Activated T-cell treated with anti-CD3 and anti-CD28 coated beads, Interleukin-2, amount 50 U/mL, for 4 hours (primary cell): ENCODE measurements around the gene JARID2. TPM values are rescaled to one million over a fixed set of nuclear protein-coding genes. Genes with fewer than 3 reads are reported as not detected.
"Not testable (repeated sequence)": the region's sequence is repeated elsewhere in the genome, so short reads cannot be mapped to it uniquely, and the experiment has no call there.

Experiments used
- ATAC-seq, 2 donors: fragments of 200-7000 bp; cut with Tn5 transposase; one replicate each; pipeline ENCODE4 v1.10.0; 2021
- DNase-seq: peaks from one replicate; pipeline ENCODE4 v3.0.0-alpha.2; 2020
- H3K27me3 Mint-ChIP-seq: one replicate; pipeline ENCODE4 v1.8.0; 2021; ENCODE audit warnings: low read depth, mixed read lengths
- H3K36me3 Mint-ChIP-seq: one replicate; pipeline ENCODE4 v1.8.0; 2022; ENCODE audit warnings: mixed read lengths; ENCODE audit not compliant: insufficient read depth
- H3K4me1 Mint-ChIP-seq: one replicate; pipeline ENCODE4 v1.8.0; 2021; ENCODE audit warnings: low read depth, mixed read lengths
- H3K4me3 Mint-ChIP-seq: one replicate; pipeline ENCODE4 v1.8.0; 2021; ENCODE audit warnings: mild to moderate bottlenecking, moderate library complexity, mixed read lengths
- H3K9me3 Mint-ChIP-seq: one replicate; pipeline ENCODE4 v1.8.0; 2021; ENCODE audit warnings: mixed read lengths
- total RNA-seq, 3 donors: library from RNA; stranded (reverse); gene quantifications; one replicate each; pipeline ENCODE4 v1.2.1, GENCODE V29; 2021

Gene JARID2
- total RNA-seq, 3 donors from 2014 or later = 32.6 to 43.6 (median 37.2) TPM

DNA sequence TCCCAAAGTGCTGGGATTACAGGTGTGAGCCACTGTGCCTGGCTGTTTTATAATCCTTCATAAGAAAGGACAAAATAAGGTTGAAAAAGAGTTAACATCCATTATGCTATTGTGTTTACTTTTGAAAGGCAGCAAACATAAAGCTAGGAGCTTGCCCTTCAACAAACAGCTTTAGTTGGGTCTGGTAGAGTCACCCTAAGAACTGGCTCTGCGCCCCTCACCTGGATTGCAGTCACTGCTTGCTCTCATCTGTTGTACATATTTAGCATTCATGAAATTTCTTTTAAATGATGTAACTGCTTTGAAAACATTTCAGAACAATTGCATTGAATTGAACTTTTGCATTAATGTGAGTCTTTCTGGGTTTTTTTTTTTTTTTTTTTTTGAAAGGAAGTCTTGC is 38.9 kb downstream of the JARID2 start:
- H3K27me3 Mint-ChIP-seq = no peaks in the 10 kb centered on the region
- H3K4me1 Mint-ChIP-seq = peaks cover 50% of the 10 kb centered on the region
- H3K9me3 Mint-ChIP-seq = no peaks in the 10 kb centered on the region
- no peak for DNase-seq
- ATAC-seq = no peak
- H3K36me3 Mint-ChIP-seq = peaks cover 9% of the 10 kb centered on the region
- H3K4me3 Mint-ChIP-seq = no peak overlapping the region

DNA sequence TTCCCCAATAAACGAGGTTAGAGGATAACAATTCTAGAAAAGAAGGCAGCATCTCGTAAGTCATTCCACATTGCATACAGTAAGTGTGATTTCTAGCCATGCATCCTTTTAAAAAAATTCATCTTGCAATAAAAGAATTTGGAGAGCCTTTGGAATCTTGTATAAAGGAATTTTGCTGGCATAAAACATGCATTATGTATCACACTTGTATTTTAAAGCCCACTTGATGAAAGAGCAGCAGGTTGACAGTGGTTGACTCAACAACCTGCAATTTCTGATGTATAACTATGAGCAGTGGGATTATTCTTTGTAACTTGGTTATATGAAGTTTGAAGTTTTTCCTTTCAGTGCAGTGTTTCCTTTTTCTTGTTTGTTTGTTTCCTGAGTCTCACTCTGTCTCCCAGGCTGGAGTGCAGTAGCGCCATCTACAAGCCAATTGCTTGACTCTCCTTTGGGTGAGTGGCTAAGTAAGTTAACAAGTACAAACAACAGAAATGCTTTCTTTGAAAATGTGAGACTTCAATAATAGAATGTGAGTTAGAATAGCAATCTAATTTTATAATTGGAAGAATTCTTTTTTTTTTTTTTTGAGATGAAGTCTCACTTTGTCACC is 39.9 kb downstream of the JARID2 start:
- peaks cover 48% of the 10 kb centered on the region for H3K4me1 Mint-ChIP-seq
- no peak overlapping the region for H3K4me3 Mint-ChIP-seq
- DNase-seq (no peak), ATAC-seq (no peak)
- no peaks in the 10 kb centered on the region for H3K9me3 Mint-ChIP-seq
- peaks cover 9% of the 10 kb centered on the region for H3K36me3 Mint-ChIP-seq
- no peaks in the 10 kb centered on the region for H3K27me3 Mint-ChIP-seq

DNA sequence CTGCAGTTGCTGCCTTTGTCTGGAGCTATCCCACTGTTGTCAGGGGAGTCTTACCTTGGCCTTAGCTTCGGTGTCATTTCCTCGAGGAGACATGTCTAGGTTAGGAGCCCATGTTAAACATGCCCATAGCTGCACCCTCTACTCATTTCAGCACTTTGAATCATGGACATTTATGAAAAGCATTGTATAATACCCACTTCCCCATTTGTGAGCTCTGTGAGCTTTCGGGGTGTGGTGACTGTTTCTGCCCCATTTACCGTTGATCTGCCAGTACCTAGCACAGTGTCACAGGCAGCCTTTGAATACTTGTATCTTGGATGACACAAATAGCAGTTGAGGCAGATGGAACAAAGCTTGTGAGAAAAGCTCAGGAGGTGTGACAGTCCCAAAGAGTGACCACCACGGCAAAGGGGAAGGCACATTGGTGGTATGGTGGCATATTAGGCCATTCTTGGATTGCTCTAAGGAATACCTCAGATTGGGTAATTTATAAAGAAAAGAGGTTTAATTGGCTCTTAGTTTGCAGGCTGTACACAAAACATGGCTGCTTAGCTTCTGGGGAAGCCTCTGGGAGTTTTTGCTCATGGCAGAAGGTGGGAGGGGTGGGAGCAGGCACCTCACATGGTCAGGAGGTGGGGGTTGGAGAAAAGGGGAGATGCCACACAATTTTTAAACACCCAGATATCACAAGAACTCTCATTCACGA is 42.0 kb downstream of the JARID2 start:
- DNase-seq = no peak
- H3K27me3 Mint-ChIP-seq = no peaks in the 10 kb centered on the region
- ATAC-seq = no peak
- H3K9me3 Mint-ChIP-seq = no peaks in the 10 kb centered on the region
- peaks cover 44% of the 10 kb centered on the region for H3K4me1 Mint-ChIP-seq
- no peak overlapping the region for H3K4me3 Mint-ChIP-seq
- peaks cover 17% of the 10 kb centered on the region for H3K36me3 Mint-ChIP-seq

DNA sequence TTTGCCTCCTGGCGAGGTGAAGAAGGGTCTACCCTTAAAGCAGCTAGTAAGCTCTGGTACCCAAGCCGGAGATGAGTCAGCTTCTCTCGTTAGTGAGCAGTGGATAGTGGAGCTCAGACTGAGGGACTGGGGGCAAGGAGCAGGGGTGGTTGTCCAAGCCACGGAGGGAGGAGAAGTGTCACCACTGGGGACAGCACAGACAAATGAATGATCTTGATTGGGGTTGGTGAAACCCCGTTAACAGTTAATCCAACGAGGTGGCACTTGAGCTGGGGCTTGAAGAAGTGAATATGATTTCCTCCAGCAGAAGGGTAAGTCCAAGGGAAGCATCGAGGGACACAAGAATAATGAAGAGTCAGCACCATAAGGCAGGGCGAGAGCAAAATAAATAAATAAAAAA is 43.0 kb downstream of the JARID2 start:
- peak in 1 of 2 donors; percentile 23 for ATAC-seq
- Mint-ChIP-seq H3K4me3 (no peak overlapping the region), H3K9me3 (no peaks in the 10 kb centered on the region)

DNA sequence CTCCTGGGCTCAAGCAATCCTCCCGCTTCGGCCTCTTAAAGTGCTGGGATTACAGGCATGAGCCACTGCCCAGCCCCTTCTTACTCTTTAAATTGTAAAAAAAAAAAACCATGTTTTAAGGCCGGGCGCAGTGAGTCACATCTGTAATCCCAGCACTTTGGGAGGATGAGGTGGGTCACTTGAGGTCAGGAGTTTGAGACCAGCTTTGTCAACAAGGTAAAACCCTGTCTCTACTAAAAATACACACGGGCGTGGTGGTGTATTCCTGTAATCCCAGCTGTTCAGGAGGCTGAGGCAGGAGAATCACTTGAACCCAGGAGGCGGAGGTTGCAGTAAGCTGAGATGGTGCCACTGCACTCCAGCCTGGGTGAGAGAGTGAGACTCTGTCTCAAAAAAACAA is 43.6 kb downstream of the JARID2 start:
- peaks cover 56% of the 10 kb centered on the region for H3K4me1 Mint-ChIP-seq
- peaks cover 21% of the 10 kb centered on the region for H3K36me3 Mint-ChIP-seq
- DNase-seq, H3K9me3 Mint-ChIP-seq, H3K4me3 Mint-ChIP-seq, H3K27me3 Mint-ChIP-seq, ATAC-seq: not testable (repeated sequence)

More for the DNA sequence above, 43.0 kb downstream of the JARID2 start:
- peaks cover 19% of the 10 kb centered on the region for H3K36me3 Mint-ChIP-seq
- peaks cover 52% of the 10 kb centered on the region for H3K4me1 Mint-ChIP-seq
- no peaks in the 10 kb centered on the region for H3K27me3 Mint-ChIP-seq
- DNase-seq = no peak

DNA sequence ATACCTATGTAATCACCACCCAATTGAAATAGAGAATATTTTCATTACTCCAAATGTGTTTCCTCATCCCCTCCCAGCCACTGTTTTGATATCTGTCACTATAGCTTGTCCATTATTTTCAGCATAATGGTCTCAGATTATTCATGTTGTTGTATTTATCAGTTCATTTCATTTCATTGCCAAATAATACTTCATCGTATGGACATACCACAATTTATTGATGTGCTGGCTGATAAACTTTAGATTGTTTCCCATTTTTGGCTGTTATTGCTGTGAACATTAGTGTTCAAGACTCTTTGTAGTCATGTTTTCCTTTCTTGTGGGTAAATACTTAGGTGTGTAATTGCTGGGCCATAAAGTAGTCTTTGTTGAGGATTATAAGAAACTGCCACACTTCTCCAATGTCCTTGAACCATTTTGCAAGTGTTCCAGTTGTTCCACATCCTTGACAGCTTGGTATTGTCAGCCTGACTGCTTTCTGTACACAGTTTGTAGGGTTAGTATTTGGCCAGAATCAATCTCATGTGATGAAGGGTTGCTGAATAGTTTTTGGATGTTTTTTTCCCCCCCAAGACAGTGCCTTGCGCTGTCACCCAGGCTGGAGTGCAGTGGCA is 44.3 kb downstream of the JARID2 start:
- H3K9me3 Mint-ChIP-seq = no peaks in the 10 kb centered on the region
- no peaks in the 10 kb centered on the region for H3K27me3 Mint-ChIP-seq
- ATAC-seq (peak in 1 of 2 donors; percentile 22), DNase-seq (no peak)
- H3K36me3 Mint-ChIP-seq = peaks cover 24% of the 10 kb centered on the region
- H3K4me3 Mint-ChIP-seq = no peak overlapping the region
- peaks cover 59% of the 10 kb centered on the region for H3K4me1 Mint-ChIP-seq

DNA sequence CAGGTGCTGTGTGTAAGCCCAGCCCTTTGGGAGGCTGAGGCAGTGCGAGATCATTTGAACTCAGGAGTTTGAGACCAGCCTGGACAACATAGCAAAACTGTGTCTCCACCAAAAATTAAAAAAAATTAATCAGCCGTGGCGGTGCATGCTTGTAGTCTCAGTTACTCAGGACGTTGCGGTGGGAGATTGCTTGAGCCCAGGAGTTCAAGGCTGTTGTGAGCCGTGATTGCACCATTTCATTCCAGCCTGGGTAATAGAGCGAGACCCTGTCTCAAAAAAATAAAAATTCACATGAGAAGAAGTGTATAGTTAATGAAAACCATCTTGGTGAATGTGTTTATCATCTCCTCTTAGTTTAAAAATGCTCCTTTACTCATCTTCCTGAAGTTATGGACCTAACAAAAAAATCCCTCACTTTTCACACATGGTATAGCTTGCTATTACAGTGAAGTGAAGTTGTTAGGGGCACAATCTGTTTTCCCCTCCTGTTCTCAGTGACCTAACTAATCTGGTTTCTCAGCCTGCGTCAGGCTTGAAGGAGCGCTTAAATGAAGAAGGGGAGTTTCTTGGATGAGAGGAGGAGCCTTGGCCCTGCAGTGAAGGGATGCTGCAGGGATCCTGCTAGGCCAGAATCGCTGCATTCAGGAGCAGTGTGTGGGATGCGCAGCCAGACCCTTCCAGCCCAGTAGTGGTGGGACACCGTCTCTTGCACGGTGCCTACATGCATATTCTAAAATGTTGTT is 45.3 kb downstream of the JARID2 start:
- H3K4me1 Mint-ChIP-seq = peaks cover 62% of the 10 kb centered on the region
- ATAC-seq (no peak), DNase-seq (no peak)
- peaks cover 24% of the 10 kb centered on the region for H3K36me3 Mint-ChIP-seq
- H3K9me3 Mint-ChIP-seq = no peaks in the 10 kb centered on the region
- H3K27me3 Mint-ChIP-seq = no peaks in the 10 kb centered on the region
- H3K4me3 Mint-ChIP-seq = no peak overlapping the region

DNA sequence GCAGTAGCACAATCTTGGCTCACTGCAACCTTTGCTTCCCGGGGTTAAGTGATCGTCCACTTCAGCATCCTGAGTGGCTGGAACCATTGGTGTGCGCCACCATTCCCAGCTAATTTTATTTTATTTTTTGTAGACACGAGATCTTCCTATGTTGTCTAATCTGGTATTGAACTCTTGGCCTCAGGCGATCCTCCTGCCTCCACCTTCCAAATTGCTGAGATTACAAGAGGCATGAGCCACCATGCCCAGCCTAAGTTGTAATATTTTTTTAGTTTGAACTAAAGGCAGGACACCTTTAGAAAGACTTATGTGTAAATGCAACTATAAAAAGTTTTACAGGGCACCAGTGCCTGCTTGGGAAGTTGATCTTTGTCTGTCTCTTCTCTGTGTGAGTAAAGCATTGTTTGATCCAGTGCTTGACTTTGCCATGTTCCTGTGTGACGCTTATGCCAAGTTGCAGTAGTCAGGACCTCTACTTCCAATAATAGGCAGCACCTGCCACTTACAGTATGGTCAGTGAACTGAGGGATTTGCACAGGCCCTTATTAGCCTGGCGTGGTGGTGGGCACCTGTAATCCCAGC is 46.9 kb downstream of the JARID2 start:
- peaks cover 70% of the 10 kb centered on the region for H3K4me1 Mint-ChIP-seq
- no peak overlapping the region for H3K4me3 Mint-ChIP-seq
- ATAC-seq (no peak), DNase-seq (no peak)
- H3K9me3 Mint-ChIP-seq = no peaks in the 10 kb centered on the region
- H3K27me3 Mint-ChIP-seq = no peaks in the 10 kb centered on the region
- peaks cover 20% of the 10 kb centered on the region for H3K36me3 Mint-ChIP-seq

DNA sequence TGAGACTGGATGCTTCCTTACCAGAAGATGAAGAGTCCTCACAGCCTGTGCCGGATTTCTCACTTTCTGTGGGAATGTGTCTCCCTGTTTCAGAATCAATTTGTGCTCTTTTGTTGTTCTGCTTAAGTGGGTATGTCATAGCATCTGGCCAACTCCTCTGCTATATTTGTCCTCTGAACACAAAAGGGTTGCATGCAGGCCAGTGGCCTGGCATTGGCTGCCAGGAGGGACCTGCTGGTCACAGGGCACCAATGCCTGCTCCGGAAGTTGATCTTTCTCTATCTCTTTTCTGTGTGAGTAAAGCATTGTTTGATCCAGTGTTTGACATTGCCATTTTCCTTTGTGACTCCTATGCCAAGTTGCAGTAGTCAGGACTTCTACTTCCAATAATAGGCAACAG is 47.8 kb downstream of the JARID2 start:
- no peak for DNase-seq
- no peaks in the 10 kb centered on the region for H3K27me3 Mint-ChIP-seq
- peaks cover 69% of the 10 kb centered on the region for H3K4me1 Mint-ChIP-seq
- no peak overlapping the region for H3K4me3 Mint-ChIP-seq
- no peaks in the 10 kb centered on the region for H3K9me3 Mint-ChIP-seq
- ATAC-seq = no peak
- H3K36me3 Mint-ChIP-seq = peaks cover 18% of the 10 kb centered on the region

DNA sequence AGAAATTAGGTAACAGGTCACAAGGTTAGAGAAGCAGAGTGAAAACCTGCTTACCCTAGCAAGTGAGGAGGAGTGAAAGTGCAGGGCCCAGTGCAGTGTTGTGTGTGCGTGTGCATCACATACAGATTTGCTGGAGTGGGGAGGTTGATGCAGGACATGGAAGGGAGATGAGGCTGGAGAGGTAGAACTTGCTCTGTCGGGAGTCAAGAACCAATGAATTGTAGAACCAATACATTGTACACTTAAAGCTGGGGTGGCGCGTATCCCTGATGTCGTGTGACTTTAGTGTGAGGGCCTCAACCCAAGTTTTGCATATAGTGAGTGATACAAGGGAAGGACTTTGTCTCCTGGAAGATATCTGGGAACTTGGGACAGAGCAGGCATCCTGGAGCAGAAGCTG is 48.6 kb downstream of the JARID2 start:
- no peak for ATAC-seq
- no peak for DNase-seq
- Mint-ChIP-seq H3K36me3 (peaks cover 18% of the 10 kb centered on the region), H3K27me3 (no peaks in the 10 kb centered on the region), H3K4me1 (peaks cover 74% of the 10 kb centered on the region), H3K9me3 (no peaks in the 10 kb centered on the region), H3K4me3 (no peak overlapping the region)

DNA sequence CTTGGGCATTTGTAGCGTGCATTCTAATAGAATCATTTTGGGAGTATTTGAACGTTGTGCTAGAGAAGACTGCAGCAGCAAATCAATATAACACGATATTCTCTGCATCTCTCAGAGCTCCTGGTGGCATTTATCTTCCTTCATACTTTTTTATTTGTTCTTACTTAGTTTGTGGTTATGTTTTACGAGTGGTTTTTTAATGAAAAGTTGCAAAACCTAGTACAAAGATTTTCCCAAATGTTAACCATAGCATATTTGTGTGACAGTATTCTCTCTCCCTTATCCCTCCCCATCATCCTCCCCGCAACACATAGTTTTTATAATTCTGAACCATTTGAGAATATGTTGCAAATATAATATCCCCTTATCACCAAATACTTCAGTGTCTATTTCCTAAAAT is 50.4 kb downstream of the JARID2 start:
- H3K27me3 Mint-ChIP-seq = no peaks in the 10 kb centered on the region
- peaks cover 17% of the 10 kb centered on the region for H3K36me3 Mint-ChIP-seq
- peaks cover 79% of the 10 kb centered on the region for H3K4me1 Mint-ChIP-seq
- DNase-seq (no peak), ATAC-seq (no peak)
- no peaks in the 10 kb centered on the region for H3K9me3 Mint-ChIP-seq
- H3K4me3 Mint-ChIP-seq = no peak overlapping the region

DNA sequence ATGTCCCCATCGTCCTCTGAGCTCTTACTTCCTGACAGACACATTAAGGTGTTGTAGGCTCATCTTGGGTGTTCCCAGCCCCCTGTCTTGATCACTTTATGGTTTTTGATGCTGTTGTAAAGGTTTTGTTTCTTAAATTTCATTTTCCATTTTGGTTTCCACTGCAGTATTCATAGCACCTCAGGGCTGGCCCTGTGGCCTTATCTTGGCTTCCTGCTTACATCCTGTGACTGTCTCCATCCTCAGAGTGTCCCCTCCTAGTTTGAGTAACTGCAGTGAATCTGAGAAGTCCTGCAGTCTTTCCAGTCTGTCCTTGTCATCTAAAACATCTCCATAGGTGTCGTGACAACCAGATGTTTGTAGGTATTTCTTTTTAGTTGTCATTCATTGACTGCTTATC is 50.9 kb downstream of the JARID2 start:
- no peak for DNase-seq
- Mint-ChIP-seq H3K27me3 (no peaks in the 10 kb centered on the region), H3K36me3 (peaks cover 17% of the 10 kb centered on the region)

DNA sequence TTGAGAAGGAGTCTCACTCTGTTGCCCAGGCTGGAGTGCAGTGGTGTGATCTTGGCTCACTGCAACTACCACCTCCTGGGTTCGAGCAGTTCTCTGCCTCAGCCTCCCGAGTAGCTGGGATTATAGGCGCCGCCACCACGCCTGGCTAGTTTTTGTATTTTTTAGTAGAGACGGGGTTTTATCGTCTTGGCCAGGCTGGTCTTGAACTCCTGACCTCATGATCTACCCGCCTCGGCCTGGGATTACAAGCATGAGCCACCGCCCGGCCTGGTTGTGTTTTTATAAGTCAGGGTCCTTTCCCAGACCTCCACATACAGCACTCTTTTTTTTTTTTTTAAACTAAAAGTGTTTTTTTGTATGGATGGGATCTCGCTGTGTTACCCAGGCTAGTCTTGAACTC is 51.3 kb downstream of the JARID2 start:
- Mint-ChIP-seq H3K4me1 (peaks cover 81% of the 10 kb centered on the region), H3K36me3 (peaks cover 19% of the 10 kb centered on the region)
- H3K9me3 Mint-ChIP-seq, H3K27me3 Mint-ChIP-seq, DNase-seq, H3K4me3 Mint-ChIP-seq, ATAC-seq: not testable (repeated sequence)

More for the DNA sequence above, 50.9 kb downstream of the JARID2 start:
- peaks cover 79% of the 10 kb centered on the region for H3K4me1 Mint-ChIP-seq
- no peaks in the 10 kb centered on the region for H3K9me3 Mint-ChIP-seq
- H3K4me3 Mint-ChIP-seq = peak overlapping the region; percentile 31
- peak; percentile 58 to 69 for ATAC-seq

DNA sequence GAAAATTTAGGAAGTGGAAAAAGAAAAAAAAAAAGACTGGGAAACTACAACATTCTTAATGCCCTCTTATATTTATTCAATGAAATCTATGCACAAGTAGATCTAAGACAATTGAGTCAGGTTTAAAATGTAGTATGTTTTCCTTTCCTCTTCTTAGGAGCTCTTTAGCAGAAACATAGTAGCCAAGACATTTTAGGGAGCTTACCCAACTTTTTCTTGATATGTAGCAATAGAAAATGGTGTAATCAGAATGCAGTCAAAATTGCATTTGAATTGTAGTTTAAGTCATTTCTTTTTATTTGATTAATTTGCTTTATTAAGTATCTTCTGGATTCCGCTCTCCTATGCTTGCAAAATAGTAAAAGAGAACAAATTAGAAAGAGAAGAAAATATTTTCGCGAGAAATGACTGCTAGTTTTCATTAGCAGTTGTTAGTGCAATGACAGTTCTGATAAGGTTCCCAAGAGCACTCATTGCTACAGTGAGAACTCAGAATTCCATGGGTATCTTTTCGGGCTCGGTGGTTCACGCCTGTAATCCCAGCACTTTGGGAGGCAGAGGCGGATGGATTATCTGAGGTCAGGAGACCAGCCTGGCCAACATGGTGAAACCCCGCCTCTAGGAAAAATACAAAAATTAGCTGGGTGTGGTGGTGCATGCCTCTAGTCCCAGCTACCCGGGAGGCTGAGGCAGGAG is 52.2 kb downstream of the JARID2 start:
- H3K4me3 Mint-ChIP-seq = no peak overlapping the region
- H3K27me3 Mint-ChIP-seq = no peaks in the 10 kb centered on the region
- H3K36me3 Mint-ChIP-seq = peaks cover 14% of the 10 kb centered on the region
- peaks cover 76% of the 10 kb centered on the region for H3K4me1 Mint-ChIP-seq
- no peaks in the 10 kb centered on the region for H3K9me3 Mint-ChIP-seq
- ATAC-seq (no peak), DNase-seq (no peak)
